Mesendoderm (in vitro differentiated cells): ENCODE results near the gene NAA15.
"Not testable (repeated sequence)": the region's sequence is repeated elsewhere in the genome, so short reads cannot be mapped to it uniquely, and the experiment has no call there.

ENCODE experiments used
- DNase-seq: peaks from one replicate; pipeline ENCODE4 v3.0.0; 2013
- H2AK5ac ChIP-seq: 2 replicates; pipeline ENCODE4 v1.6.1; 2013; ENCODE audit warnings: low read length, inconsistent platforms
- H2BK120ac ChIP-seq: 2 replicates; pipeline ENCODE4 v1.6.1; 2013; ENCODE audit warnings: low read depth, mild to moderate bottlenecking, low read length, moderate library complexity, mixed read lengths
- H2BK15ac ChIP-seq: replicated peaks from 2 replicates; pipeline ENCODE4 v1.6.1; 2013; ENCODE audit warnings: low read depth, mild to moderate bottlenecking, moderate library complexity
- H2BK5ac ChIP-seq: 2 replicates; pipeline ENCODE4 v1.6.1; 2013; ENCODE audit warnings: low read length, inconsistent platforms
- H3K18ac ChIP-seq: 2 replicates; pipeline ENCODE4 v1.6.1; 2013; ENCODE audit warnings: mild to moderate bottlenecking, low read length, mixed read lengths
- H3K23ac ChIP-seq: one replicate; pipeline ENCODE4 v1.6.1; 2013; ENCODE audit warnings: low read length
- H3K27ac ChIP-seq: 2 replicates; pipeline ENCODE4 v1.5.1; 2013; ENCODE audit warnings: low read depth, mild to moderate bottlenecking, inconsistent platforms, low read length, moderate library complexity
- H3K27me3 ChIP-seq: 2 replicates; pipeline ENCODE4 v1.6.1; 2013; ENCODE audit warnings: low read length, control low read depth, mild to moderate bottlenecking, inconsistent platforms; ENCODE audit not compliant: insufficient read depth, poor library complexity
- H3K36me3 ChIP-seq: 2 replicates; pipeline ENCODE4 v1.6.1; 2013; ENCODE audit warnings: low read length, inconsistent platforms; ENCODE audit not compliant: control insufficient read depth, insufficient read depth
- H3K4ac ChIP-seq: one replicate; pipeline ENCODE4 v1.6.1; 2013; ENCODE audit warnings: low read depth, mild to moderate bottlenecking, low read length, moderate library complexity
- H3K4me1 ChIP-seq: 2 replicates; pipeline ENCODE4 v1.6.1; 2013; ENCODE audit warnings: low read depth, low read length, inconsistent platforms; ENCODE audit not compliant: control insufficient read depth
- H3K4me2 ChIP-seq: 2 replicates; pipeline ENCODE4 v1.6.1; 2013; ENCODE audit warnings: low read length
- H3K4me3 ChIP-seq: 2 replicates; pipeline ENCODE4 v1.5.1; 2013; ENCODE audit warnings: mild to moderate bottlenecking, low read length
- H3K56ac ChIP-seq: one replicate; pipeline ENCODE4 v1.6.1; 2013; ENCODE audit warnings: low read length
- H3K79me1 ChIP-seq: 2 replicates; pipeline ENCODE4 v1.6.1; 2013; ENCODE audit warnings: low read length, inconsistent platforms
- H3K79me2 ChIP-seq: 2 replicates; pipeline ENCODE4 v1.6.1; 2013; ENCODE audit warnings: mild to moderate bottlenecking, low read length; ENCODE audit not compliant: control insufficient read depth, insufficient read depth
- H3K9ac ChIP-seq: 2 replicates; pipeline ENCODE4 v1.6.1; 2013; ENCODE audit warnings: low read length, inconsistent platforms
- H4K5ac ChIP-seq: one replicate; pipeline ENCODE4 v1.6.1; 2013; ENCODE audit warnings: low read length
- H4K8ac ChIP-seq: one replicate; pipeline ENCODE4 v1.6.1; 2013; ENCODE audit warnings: low read depth, mild to moderate bottlenecking, control low read depth, low read length, moderate library complexity
- WGBS: extraction: QIAGEN DNeasy Blood & Tissue Kit; methylation state at CpG from one replicate; pipeline ENCODE4 v1.1.7; 2013; ENCODE audit warnings: low lambda C conversion rate, missing lambda C conversion rate; ENCODE audit not compliant: insufficient coverage; ENCODE audit errors: extremely low coverage; 5-methylcytosine and 5-hydroxymethylcytosine counted together

Gene NAA15

DNA sequence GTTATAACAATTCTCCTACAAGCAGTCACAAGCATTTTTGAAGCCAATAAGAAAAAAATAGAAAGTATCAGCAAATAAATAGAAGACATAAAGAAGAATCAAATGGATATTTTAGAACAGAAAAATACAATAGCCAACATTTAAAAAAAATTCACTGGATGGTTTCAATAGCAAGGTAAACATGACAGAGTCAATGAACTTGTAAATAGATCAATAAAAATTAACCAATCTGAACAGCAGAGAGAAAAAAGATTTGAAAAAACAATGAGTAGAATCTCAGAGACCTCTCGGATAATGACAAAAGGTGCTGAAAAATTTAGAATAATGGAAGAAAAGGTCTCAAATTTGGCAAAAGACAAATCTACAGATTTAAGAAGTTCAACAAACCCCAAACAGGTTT lies 119.3 kb downstream of the NAA15 start:
- Histone ChIP-seq H3K4me1 (no peaks in the 10 kb centered on the region), H3K23ac (no peak overlapping the region), H2AK5ac (no peak overlapping the region), H4K5ac (no peak overlapping the region), H2BK5ac (no peak overlapping the region), H3K9ac (no peak overlapping the region), H3K27ac (no peak overlapping the region), H3K4me2 (no peak overlapping the region), H4K8ac (no peak overlapping the region), H3K4me3 (no peak overlapping the region), H3K56ac (no peak overlapping the region), H3K27me3 (no peaks in the 10 kb centered on the region), H3K36me3 (no peaks in the 10 kb centered on the region), H3K79me1 (no peaks in the 10 kb centered on the region), H3K4ac (no peak overlapping the region), H2BK120ac (no peak overlapping the region), H3K79me2 (no peaks in the 10 kb centered on the region), H2BK15ac (no peak overlapping the region), H3K18ac (no peak overlapping the region)
- DNase-seq = no peak
- WGBS = no CpG with 5 or more reads among the region's 1 CpG

DNA sequence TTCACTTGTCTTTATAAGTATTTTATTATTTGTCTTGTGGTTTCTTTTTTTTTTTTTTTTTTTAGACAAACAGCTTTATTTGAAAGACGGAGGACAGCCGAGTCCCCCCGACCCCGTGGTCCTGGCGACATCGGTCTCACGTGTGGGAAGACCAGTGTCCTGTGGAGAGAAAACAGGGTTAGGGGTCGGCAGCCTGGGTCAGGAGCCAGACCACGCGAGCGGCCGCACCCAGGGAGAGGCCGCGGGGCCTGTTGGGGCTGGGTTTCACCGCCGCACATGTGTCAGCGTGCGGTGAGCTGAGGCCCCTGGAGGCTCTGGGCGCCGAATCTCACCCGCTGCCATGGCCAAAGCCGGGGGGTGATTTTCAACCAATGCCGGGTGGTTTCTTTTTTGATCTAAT lies 134.8 kb downstream of the NAA15 start:
- Histone ChIP-seq H4K5ac (no peak overlapping the region), H3K4me1 (no peaks in the 10 kb centered on the region), H3K36me3 (no peaks in the 10 kb centered on the region), H3K23ac (no peak overlapping the region), H2AK5ac (no peak overlapping the region), H3K27me3 (no peaks in the 10 kb centered on the region), H3K4ac (no peak overlapping the region), H3K9ac (no peak overlapping the region), H3K79me2 (no peaks in the 10 kb centered on the region), H2BK120ac (no peak overlapping the region), H3K4me3 (no peak overlapping the region), H4K8ac (peak overlapping the region; percentile 76), H3K27ac (no peak overlapping the region), H3K79me1 (no peaks in the 10 kb centered on the region), H3K18ac (no peak overlapping the region), H2BK5ac (no peak overlapping the region), H3K56ac (no peak overlapping the region), H3K4me2 (no peak overlapping the region), H2BK15ac (no peak overlapping the region)
- DNase-seq = no peak
- WGBS = no CpG with 5 or more reads among the region's 23 CpGs

GRCh38 chr4:139438141-139438540 lies 136.8 kb downstream of the NAA15 start:
- Histone ChIP-seq H3K56ac (no peak overlapping the region), H3K4me2 (no peak overlapping the region), H3K4me3 (no peak overlapping the region), H3K27ac (no peak overlapping the region), H3K4ac (no peak overlapping the region), H4K5ac (no peak overlapping the region), H2BK120ac (no peak overlapping the region), H2AK5ac (no peak overlapping the region), H3K27me3 (no peaks in the 10 kb centered on the region), H3K79me1 (no peaks in the 10 kb centered on the region), H3K4me1 (no peaks in the 10 kb centered on the region), H3K36me3 (no peaks in the 10 kb centered on the region), H2BK5ac (no peak overlapping the region), H3K18ac (no peak overlapping the region), H4K8ac (no peak overlapping the region), H3K79me2 (no peaks in the 10 kb centered on the region), H2BK15ac (no peak overlapping the region), H3K9ac (no peak overlapping the region), H3K23ac (no peak overlapping the region)
- WGBS = no CpG with 5 or more reads among the region's 2 CpGs
- DNase-seq = peak; percentile 22

- WGBS = no CpG with 5 or more reads among the region's 4 CpGs
- no peak overlapping the region for H2BK15ac ChIP-seq
- DNase-seq = no peak
These were observed 139.7 kb downstream of the NAA15 start for GRCh38 chr4:139441029-139441428.

DNA sequence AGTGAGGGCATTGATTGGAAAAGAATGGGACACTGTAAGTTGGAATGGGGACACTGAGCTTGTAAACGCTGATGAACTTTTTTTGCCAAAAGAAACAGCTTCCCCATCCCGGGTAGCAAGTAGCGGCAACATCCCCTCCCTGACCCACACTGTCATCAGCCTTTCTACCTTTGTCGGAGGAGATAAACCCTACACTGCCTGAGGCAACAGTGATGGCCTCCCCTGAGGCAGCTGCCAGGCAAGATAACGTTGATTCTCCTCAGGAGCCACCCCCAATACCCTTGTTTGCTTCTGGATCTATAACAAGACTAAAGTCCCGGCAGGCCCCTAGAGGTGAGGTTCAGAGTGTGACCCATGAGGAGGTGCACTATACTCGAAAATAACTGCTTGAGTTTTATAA lies 142.4 kb downstream of the NAA15 start:
- Histone ChIP-seq H2BK15ac (no peak overlapping the region), H3K4me1 (no peaks in the 10 kb centered on the region), H3K18ac (no peak overlapping the region), H3K4me2 (no peak overlapping the region), H3K79me2 (no peaks in the 10 kb centered on the region), H3K27me3 (no peaks in the 10 kb centered on the region), H2BK120ac (no peak overlapping the region), H2AK5ac (no peak overlapping the region), H3K27ac (no peak overlapping the region), H4K8ac (no peak overlapping the region), H2BK5ac (no peak overlapping the region), H3K36me3 (no peaks in the 10 kb centered on the region), H3K9ac (no peak overlapping the region), H4K5ac (no peak overlapping the region), H3K4me3 (no peak overlapping the region), H3K4ac (no peak overlapping the region), H3K56ac (no peak overlapping the region), H3K79me1 (no peaks in the 10 kb centered on the region), H3K23ac (no peak overlapping the region)
- no CpG with 5 or more reads among the region's 7 CpGs for WGBS
- DNase-seq = no peak

More at GRCh38 chr4:139441029-139441428, 139.7 kb downstream of the NAA15 start:
- Histone ChIP-seq H3K4me3 (no peak overlapping the region), H4K8ac (no peak overlapping the region), H3K4me1 (no peaks in the 10 kb centered on the region), H2BK120ac (no peak overlapping the region), H3K27ac (no peak overlapping the region), H3K9ac (no peak overlapping the region), H4K5ac (no peak overlapping the region), H3K4ac (no peak overlapping the region), H3K23ac (no peak overlapping the region), H3K79me1 (no peaks in the 10 kb centered on the region), H3K18ac (no peak overlapping the region), H3K79me2 (no peaks in the 10 kb centered on the region), H3K4me2 (no peak overlapping the region), H3K27me3 (no peaks in the 10 kb centered on the region), H2AK5ac (no peak overlapping the region), H3K36me3 (no peaks in the 10 kb centered on the region), H2BK5ac (no peak overlapping the region), H3K56ac (no peak overlapping the region)

- not testable (repeated sequence) for H3K18ac ChIP-seq, H3K27me3 ChIP-seq, H2BK15ac ChIP-seq, H3K23ac ChIP-seq, H3K4me1 ChIP-seq, H4K5ac ChIP-seq, H3K56ac ChIP-seq, H2BK5ac ChIP-seq, H4K8ac ChIP-seq, H3K4me2 ChIP-seq, H3K79me2 ChIP-seq, H2AK5ac ChIP-seq, H2BK120ac ChIP-seq, H3K27ac ChIP-seq, DNase-seq, H3K9ac ChIP-seq, H3K36me3 ChIP-seq, H3K79me1 ChIP-seq, H3K4ac ChIP-seq, H3K4me3 ChIP-seq
- WGBS = no CpG with 5 or more reads among the region's 3 CpGs
These were observed 143.6 kb downstream of the NAA15 start for GRCh38 chr4:139444881-139445280.
